GM18526 (cell line): Measurements from ENCODE around the gene NFKBIA.

Experiments
- POLR2A ChIP-seq: IDR thresholded peaks from 3 replicates; pipeline ENCODE4 v1.6.1; 2011; ENCODE audit not compliant: insufficient read length; ENCODE audit errors: extremely low read depth

Gene NFKBIA

DNA sequence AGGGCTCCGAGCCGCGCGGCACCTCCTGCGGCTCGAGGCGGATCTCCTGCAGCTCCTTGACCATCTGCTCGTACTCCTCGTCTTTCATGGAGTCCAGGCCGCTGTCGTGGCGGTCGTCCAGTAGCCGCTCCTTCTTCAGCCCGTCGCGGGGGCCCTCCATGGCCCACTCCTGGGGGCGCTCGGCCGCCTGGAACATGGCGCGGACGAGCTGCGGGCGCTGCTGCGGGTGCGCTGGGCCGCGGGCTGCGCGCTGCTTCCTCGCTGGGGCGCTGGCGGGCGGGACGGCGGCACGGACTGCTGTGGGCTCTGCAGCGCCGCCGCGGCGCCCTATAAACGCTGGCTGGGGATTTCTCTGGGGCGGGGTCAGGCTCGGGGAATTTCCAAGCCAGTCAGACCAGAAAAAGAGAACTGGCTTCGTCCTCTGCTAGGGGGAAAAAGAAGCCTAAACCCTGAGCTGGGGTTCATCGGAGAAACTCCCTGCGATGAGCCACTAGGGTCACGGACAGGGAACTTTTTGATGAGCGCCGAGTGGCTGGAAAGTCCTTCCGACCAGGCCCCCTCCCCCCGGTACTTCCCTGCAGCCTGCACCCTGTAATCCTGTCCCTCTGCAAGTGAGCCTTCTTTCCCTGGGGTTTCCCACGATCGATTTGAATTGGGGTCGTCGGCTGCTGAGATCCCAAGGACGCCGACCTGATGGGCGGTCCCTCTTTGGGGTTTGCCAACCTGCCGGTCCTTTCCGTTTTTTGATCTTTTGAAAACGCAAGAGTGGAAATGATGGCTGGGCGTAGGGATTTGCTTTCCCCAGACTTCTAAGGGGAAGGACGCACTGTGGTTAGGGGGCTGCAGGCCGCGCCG lies at the start of gene NFKBIA:
Gene NFKBIA, minus strand, starts transcription at position 301 of the 855 bp plus-strand sequence. Its CDS starts 105 bp downstream, at position 196.
- peak; percentile 99 for TF ChIP-seq POLR2A

DNA sequence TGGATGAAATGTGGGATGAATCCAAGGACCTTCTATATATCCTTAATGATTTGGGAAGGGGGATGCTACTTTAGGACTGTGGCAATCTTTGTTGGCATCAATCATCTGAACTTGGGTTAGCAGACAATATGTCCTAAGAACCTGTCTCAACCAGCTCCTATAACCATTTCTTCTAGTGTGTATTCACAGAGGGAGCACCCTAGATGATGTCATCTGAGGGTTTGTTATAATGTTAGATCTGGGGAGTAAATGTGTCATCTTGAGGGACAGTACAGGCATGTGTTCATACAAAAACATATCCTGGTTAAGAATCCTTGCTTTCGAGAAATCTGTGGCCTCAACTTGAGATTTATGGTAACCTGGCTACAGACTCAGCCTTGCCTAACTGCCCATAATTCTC lies 41.9 kb upstream of the NFKBIA start:
- TF ChIP-seq POLR2A = no peak

DNA sequence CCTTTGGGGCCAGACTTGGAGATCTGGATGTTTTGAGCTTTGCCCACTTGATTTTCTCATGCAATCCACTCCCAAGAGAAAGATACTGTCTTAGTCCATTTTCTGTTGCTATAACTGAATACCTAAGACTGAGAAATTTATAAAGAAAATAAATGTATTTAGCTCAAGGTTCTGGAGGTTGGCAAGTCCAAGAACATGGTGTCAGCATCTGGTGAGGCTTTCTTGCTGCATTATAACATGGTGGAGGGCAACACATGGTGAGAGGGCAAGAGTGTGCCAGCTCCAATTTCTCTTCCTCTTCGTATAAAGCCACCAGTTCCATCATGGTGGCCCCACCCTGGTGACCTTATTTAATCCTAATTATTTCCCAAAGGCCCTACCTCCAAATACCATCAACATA lies 39.6 kb upstream of the NFKBIA start:
- no peak for TF ChIP-seq POLR2A

- TF ChIP-seq POLR2A = no peak
Measured at GRCh38 chr14:35441160-35441559, 36.6 kb upstream of the NFKBIA start.

GRCh38 chr14:35438910-35439713 lies 34.6 kb upstream of the NFKBIA start:
- TF ChIP-seq POLR2A = no peak

- no peak for TF ChIP-seq POLR2A
Measured at GRCh38 chr14:35435177-35435576, 30.6 kb upstream of the NFKBIA start.

- no peak for TF ChIP-seq POLR2A
Measured at GRCh38 chr14:35433826-35434225, 29.3 kb upstream of the NFKBIA start.

DNA sequence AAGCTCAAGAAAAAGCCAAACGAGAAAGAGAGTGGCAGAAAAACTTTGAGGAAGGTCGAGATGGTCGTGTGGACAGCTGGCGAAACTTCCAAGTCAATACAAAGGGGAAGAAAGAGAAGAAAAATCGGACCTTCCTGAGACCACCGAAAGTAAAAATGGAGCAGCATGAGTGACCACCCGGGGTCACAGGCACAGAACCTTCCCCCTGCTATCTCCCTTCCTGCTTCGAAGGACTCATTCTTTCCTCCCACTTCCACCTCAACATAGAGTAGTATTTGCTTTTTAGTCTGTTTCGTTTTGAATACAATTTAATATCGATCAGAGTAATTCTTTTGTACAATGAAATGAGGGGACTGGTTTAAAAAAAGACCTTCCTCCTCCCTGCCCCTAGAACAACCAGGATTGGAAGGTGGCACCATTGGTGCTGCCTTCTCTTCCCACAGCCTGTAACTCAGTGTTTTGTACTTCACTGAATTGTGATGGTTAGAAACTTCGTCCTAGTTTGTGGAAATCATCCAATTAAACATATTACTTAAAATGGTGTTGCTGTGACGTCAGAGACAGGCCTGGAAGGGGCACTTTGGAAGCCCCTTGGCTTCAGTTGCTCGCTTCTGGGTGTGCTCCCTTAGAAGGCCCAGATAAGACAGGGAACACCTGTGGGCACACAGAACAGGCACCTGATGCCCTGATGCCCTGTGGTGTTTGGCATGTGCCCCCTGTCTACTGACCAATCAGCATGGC lies 26.1 kb upstream of the NFKBIA start:
- TF ChIP-seq POLR2A = no peak

DNA sequence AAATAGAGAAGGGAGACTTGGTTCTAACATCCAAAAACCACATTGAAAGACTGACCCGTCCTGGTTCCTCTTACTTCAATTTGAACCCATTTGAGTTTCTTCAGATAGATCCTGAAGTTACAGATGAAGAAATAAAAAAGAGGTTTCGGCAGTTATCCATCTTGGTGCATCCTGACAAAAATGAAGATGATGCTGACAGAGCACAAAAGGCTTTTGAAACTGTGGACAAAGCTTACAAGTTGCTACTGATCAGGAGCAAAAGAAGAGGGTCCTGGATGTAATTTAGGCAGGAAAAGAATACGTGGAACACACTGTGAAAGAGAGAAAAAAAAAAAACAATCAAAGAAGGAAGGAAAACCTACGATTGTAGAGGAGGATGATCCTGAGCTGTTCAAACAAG lies 25.4 kb upstream of the NFKBIA start:
- TF ChIP-seq POLR2A = no peak

- TF ChIP-seq POLR2A = no peak
Measured at GRCh38 chr14:35425850-35426249, 21.3 kb upstream of the NFKBIA start.

DNA sequence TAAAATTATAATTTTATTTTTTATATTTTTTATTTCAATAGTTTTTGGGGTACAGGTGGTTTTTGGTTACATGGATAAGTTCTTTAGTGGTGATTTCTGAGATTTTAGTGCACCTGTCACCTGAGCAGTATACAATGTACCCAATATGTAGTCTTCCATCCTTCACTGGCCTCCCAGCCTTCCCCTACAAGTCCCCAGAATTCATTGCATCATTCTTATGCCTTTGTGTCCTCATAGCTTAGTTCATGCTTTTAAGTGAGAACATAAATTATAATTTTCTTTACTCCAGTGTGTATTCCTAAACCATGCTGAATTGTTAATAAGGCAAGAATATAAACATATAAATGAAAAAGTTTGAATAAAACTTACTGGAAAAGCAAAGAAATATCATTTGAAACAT lies 19.1 kb upstream of the NFKBIA start:
- TF ChIP-seq POLR2A = no peak

- TF ChIP-seq POLR2A = no peak
Measured at GRCh38 chr14:35420036-35420811, 15.7 kb upstream of the NFKBIA start.

DNA sequence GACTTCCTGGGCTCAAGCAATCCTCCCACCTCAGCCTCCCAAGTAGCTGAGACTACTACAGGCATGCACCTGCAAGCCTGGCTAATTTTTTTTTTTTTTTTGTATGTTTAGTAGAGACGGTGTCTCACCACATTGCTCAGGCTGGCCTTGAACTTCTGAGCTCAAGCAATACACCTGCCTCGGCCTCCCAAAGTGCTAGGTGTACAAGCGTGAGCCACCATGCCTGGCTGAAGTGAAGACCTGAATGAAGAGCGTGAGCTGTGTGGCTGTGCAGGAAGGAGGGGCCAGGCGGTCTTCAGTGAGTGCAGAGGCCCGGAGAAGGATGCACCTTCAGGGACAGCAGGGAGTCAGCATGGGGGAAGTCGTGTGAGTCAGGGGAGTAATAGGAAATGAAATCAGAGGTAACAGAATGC lies 14.9 kb upstream of the NFKBIA start:
- TF ChIP-seq POLR2A = no peak

DNA sequence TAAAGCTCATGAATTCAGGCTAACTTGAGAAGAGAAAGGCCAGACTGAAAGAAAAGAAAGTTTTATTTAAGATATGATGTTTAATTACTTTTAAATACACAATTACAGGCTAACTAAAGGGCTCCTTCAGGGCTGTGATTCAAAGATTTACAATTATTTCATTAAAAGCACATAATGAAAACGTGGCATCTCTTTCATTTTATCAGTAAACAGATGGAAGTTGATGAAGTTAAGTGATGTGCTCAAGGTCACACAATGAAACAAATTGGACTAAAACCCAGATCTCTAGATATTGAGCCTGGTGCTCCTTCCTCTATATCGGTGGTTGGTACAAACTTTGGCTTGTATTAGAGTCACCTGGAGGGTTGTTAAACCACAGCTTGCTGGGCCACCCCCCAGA lies 13.5 kb upstream of the NFKBIA start:
- no peak for TF ChIP-seq POLR2A

DNA sequence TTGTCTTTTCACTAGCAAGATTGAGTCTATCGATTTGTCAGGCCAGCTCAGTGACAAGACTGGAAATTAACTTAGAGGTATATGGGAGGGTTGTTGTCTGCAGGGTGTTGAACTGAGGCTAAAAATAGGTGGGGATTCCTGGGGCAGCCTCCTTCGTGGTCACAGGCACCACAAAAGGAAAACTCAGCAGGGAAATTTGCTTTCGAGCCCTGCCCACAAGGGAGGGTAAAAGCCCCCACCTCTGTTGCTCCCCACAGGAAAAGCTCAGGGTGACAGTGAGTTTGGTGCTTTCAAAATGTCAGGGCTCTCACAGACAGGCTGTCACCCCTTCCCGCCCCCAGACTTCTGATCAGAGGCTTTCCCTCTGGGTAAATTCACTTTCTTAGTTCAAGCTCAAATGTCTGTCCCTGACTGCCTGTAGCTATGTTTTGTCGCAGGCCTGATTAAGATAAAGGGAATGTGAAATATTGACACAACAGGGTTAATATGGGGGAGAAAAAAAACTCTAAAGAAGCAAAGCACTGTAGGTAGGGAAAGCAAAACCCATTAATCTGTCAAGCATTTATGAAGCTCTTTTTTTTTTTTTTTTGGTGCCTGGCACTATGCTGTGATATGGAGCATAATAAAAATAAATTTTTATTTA lies 11.7 kb upstream of the NFKBIA start:
- TF ChIP-seq POLR2A = no peak

DNA sequence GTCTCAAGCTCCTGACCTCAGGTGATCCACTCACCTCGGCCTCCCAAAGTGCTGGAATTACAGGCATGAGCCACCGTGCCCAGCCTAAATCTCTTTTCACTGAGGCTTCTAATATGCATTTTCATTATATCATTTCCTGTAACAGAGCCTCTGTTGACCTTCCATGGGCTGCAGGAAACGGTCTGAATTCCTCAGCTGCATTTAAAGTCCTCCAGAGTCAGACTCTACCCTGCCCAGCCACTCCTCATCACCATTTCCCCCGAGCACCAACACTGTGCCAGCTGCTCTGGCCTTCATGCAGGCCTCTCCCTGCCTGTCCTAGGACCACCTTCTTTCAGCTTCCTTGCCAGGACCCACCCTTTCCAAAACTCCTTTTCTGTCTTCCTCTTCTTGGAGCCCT lies 9.8 kb upstream of the NFKBIA start:
- no peak for TF ChIP-seq POLR2A
